Measurements from ENCODE around the gene KRTAP10-4.
"Not testable (repeated sequence)": the region's sequence is repeated elsewhere in the genome, so short reads cannot be mapped to it uniquely, and the experiment has no call there.

KRTAP10-4 gene

DNA sequence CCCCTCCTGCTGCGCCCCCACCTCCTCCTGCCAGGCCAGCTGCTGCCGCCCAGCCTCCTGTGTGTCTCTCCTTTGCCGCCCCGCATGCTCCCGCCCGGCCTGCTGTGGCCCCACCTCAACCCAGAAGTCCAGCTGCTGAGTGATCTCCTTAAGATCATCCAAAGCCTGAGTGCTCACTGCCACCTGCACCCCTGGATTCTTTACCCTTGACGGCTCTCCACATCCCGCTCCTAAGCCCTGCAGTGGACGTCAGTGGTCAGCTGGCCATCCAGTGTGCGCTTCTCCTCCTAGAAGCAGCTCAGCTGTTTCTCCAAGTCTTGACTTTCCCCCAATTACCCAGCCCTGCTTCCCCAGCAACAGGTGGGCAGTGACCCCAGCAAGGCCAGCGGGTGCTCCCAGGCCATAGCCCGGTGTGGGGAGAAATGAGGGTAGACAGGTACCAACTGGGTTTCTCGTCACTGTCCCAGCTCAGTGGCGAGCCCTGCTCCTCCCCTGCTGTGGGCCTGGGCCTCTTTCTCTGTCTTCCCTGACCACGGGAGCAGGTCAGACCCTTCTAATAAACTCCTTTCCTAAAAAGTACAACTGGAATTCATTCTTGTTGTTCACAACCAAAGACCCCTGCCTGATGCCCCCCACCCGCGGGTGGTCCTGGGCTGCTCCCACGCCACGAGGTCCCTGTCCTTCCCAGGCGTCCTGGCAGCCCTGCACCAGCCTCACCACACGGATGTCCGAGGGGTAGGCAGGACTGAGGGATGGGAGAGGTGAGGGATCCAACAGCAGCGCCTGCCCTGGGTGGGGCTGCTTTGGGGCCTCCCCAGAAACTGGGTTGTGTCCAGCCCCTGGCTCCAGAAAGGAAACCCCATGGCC, 28.3 kb downstream of the KRTAP10-4 start:
- TF ChIP-seq, protein P1, sequence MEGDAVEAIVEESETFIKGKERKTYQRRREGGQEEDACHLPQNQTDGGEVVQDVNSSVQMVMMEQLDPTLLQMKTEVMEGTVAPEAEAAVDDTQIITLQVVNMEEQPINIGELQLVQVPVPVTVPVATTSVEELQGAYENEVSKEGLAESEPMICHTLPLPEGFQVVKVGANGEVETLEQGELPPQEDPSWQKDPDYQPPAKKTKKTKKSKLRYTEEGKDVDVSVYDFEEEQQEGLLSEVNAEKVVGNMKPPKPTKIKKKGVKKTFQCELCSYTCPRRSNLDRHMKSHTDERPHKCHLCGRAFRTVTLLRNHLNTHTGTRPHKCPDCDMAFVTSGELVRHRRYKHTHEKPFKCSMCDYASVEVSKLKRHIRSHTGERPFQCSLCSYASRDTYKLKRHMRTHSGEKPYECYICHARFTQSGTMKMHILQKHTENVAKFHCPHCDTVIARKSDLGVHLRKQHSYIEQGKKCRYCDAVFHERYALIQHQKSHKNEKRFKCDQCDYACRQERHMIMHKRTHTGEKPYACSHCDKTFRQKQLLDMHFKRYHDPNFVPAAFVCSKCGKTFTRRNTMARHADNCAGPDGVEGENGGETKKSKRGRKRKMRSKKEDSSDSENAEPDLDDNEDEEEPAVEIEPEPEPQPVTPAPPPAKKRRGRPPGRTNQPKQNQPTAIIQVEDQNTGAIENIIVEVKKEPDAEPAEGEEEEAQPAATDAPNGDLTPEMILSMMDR (IDR thresholded peaks at IDR 0.05; ENCODE audit: low read depth, low read length) = no peak
- no peak overlapping the region for H3K4me3 ChIP-seq (ENCODE audit: low read depth, low read length)

DNA sequence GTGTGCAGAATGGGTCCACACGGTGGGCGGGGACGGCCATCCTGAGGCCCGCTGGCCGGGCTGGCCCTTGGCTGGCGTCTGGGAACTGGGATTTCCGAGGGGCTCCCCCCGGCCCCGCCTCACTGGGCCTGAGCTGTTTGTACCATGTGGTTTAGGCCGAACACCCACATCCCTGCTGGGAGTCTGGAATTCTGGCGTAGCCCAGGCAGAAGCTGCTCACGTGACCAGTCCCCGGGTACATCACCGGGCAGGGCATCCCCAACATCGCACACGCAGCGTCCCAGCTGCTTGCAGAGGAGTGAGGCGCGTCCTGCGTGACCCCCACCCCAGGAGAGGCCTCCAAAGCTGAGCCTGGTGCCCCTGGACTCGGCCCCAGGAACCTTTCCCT, 28.9 kb downstream of the KRTAP10-4 start:
- TF ChIP-seq, protein P1 (IDR thresholded peaks at IDR 0.05; ENCODE audit: low read depth, low read length) = no peak

DNA sequence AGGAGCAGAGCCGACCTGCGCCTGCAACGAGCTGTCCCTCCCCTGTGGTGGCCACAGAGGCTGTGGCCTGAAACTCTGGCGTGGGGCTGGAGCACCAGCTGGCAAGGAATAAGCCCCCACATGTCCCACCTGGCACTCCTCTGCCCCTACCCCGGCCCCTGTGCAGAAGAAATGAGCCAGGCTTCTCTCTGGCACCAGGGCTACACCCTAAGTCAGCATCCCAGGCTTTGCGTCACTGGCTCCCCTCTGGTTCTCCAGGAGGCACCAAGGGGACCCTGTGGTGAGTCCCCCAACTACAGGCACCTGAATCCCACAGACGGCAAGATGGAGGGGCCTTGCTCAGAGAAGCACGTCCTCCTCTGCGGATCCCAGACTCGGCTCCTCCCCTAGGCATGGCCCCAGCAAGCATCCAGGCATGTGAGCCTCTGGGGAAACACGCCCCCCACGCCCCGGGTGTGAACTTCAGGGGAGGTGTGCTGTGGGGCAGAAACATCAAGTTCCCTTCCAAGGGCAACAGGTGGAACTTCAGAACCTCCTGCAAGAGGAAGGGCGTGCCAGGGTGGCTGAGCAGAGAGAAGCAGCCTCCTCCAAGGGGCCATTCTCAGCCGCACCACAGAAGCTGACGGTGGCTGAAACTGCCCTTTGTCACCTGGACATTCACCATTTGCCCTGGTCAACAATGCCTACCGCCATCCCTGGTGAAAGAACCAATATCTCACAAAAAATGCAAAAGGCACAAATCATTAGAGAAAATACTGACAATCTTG, 29.8 kb downstream of the KRTAP10-4 start:
- no peak overlapping the region for H3K4me3 ChIP-seq (ENCODE audit: low read depth, low read length)
- TF ChIP-seq, protein P1 (IDR thresholded peaks at IDR 0.05; ENCODE audit: low read depth, low read length) = no peak

More for the DNA sequence above, 28.9 kb downstream of the KRTAP10-4 start:
- no peak overlapping the region for H3K4me3 ChIP-seq (ENCODE audit: low read depth, low read length)

DNA sequence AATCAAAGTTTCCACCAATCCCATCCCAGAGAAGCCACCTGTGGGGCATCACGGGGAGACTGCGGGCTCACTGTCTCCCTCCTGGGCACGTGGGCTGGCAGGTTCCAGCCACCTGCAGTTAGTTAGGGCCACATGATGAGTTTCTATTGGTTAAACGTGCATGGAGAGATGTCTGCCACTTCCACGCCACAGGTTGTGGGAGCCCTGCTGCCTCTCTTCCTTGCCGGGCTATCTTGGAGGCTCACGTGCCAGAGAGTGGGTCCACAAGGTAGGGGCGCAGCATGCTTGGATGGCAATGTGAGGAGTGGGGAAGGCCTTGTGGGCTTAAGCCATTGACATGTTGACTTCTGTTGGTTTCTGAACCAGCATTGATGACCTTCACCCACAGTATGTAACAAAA, 30.4 kb downstream of the KRTAP10-4 start:
- TF ChIP-seq, protein P1 (IDR thresholded peaks at IDR 0.05; ENCODE audit: low read depth, low read length) = no peak
- H3K4me3 ChIP-seq (ENCODE audit: low read depth, low read length) = no peak overlapping the region

DNA sequence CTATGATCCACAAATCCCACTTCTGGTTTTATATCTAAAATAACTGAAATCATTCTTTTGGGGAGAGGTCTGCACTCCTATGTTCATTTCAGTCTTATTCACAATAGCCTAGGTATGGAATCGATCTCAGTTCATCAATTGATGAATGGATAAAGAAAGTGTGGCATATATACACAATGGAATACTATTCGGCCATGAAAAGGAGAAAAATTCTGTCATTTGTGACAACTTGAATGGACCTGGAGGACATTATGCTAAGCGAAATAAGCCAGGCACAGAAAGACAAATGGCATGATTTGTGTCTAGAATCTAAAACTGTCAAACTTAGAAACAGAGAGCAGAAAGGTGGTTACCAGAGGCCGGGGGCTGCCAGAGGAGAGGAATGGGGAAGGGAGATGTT, 33.0 kb downstream of the KRTAP10-4 start:
- no peak overlapping the region for H3K4me3 ChIP-seq (ENCODE audit: low read depth, low read length)
- TF ChIP-seq, protein P1 (IDR thresholded peaks at IDR 0.05; ENCODE audit: low read depth, low read length) = no peak

DNA sequence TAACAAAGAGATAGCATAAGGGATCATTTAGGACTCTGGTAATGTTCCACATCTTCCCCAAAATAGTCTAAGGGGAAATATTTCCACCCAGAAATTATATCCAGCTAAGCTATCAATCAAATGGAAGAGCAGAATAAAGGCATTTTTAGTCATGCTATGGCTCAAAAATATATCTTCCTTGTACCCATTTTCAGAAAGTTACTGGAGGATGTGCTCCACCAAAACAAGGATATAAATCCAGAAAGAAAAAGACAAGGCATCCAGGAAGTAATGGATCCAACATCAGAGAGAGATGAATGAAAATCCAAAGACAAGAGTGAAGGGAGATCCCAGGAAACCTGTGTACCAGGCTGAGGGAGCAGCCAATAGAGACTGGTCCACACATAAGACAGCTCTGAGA, 35.7 kb downstream of the KRTAP10-4 start:
- H3K4me3 ChIP-seq (ENCODE audit: low read depth, low read length) = no peak overlapping the region
- TF ChIP-seq, protein P1 (IDR thresholded peaks at IDR 0.05; ENCODE audit: low read depth, low read length) = no peak

DNA sequence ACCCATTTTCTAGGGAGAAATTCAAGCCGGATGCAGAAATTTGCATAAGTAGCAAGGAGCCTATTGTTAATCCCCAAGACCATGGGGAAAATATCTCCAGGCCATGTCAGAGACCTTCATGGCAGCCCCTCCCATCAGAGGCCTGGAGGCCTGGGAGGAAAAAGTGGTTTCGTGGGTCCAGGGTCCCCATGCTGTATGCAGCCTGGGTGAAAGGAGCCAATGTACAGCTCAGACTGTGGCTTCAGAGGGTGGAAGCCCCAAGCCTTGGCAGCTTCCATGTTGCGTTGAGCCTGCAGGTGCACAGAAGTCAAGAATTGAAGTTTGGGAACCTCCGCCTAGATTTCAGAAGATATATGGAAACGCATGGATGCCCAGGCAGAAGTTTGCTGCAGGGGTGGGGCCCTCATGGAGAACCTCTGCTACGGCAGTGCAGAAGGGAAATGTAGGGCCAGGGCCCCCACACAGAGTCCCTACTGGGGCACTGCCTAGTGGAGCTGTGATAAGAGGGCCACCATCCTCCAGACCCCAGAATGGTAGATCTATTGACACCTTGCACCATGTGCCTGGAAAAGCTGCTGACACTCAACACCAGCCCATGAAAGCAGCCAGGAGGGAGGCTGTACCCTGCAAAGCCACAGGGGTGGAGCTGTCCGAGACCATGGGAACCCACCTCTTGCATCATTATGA, 36.8 kb downstream of the KRTAP10-4 start:
- H3K4me3 ChIP-seq (ENCODE audit: low read depth, low read length) = not testable (repeated sequence)
